Stimulated activated CD4-positive, alpha-beta T cell treated with anti-CD3 and anti-CD28 coated beads, Interleukin-1b, Interleukin-23, amount 100 ng/mL, for 1 hour (primary cell): ENCODE data around the gene LILRB4.
"Not testable (repeated sequence)": the region's sequence is repeated elsewhere in the genome, so short reads cannot be mapped to it uniquely, and the experiment has no call there.

ENCODE experiments used
- DNase-seq, 2 donors: peaks; one replicate each; pipeline ENCODE4 v3.0.0-alpha.2; 2020; ENCODE audit warnings: low read depth in 2 of 2

The LILRB4 gene

DNA sequence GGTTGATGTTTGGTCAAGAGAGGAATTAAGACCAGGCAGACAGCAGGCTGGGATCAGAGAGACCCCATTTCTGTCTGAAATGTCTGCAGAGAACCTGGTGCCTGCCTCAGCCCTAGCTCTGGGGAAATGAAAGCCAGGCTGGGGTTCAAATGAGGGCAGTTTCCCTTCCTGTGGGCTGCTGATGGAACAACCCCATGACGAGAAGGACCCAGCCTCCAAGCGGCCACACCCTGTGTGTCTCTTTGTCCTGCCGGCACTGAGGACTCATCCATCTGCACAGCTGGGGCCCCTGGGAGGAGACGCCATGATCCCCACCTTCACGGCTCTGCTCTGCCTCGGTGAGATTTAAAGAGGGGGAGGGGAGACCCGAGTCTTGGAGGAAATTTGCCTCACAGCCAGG, at the start of gene LILRB4:
Gene LILRB4, plus strand, starts transcription at position 256 of the 400 bp plus-strand sequence. Its CDS starts 49 bp downstream, at position 305.
- no peak for DNase-seq

DNA sequence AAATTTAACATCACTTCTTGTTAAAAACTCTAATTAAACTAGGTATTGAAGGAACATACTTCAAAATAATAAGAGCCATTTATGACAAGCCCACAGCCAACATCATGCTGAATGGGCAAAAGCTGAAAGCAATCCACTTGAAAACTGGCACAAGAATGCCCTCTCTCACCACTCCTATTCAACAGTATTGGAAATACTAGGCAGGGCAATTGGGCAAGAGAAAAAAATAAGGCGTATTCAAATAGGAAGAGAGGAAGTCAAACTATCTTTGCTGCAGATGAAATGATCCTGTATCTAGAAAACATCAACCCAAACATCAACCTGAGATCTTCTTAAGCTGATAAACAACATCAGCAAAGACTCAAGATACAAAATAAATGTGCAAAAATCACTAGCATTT, 48.1 kb upstream of the LILRB4 start:
- DNase-seq: no peak

DNA sequence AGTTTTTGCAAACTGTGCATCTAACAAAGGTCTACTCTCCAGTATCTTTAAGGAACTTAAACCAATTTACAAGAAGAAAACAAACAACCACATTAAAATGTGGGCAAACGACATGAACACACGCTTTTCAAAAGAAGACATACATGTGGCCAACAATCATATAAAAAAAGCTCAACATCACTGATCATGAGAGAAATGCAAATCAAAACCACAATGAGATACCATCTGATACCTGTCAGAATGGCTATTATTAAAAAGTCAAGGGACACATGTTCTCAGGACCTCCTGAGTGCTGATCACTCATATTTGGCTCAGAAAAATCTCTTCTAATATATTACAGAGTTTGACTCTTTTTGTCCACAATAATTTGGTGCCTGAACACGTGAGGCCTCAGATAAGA, 46.7 kb upstream of the LILRB4 start:
- DNase-seq: no peak

DNA sequence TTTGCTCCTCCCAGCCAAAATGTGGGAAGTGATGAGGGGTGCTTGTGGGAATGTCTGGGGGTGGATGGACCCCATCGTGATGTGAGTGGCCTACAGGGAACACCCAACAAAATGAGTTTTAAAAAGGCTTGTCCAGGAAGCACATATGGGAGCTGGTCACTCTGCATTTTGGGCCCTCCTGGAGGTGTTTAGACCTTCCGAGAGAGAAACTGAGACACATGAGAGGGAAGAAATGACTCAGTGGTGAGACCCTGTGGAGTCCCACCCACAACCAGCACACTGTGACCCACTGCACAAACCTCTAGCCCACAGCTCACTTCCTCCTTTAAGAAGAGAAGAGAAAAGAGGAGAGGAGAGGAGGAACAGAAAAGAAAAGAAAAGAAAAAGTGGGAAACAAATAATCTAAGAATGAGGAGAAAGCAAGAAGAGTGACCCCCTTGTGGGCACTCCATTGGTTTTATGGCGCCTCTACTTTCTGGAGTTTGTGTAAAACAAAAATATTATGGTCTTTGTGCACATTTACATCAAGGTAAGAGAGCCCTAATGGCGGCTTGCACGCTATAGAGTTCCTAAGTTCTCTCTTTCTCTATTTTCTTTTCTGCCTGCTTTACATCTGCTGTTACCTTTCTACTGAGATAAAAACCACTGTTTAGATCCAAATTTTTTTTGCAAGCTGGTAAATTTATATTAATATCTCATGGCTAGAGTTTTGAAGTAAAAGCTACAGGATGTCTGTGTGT, 45.8 kb upstream of the LILRB4 start:
- no peak for DNase-seq

DNA sequence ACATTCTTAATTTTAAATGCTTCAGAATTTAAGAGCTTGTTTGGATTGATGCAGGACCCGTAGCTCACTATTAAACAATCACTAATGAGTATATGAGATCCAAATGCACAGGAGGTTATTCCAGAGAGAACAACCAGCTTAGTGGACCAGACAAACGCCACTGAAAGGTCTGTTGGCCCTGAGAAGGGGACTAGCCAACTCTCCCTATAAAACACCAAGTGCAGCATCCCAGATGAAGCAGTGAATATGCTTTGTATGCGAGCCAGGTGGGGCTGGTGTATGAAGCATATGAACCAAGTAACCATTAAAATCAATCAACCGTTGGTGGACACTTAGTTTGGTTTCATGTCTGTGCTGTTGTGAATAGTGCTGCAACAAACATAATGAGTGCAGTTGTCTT, 42.3 kb upstream of the LILRB4 start:
- no peak for DNase-seq

DNA sequence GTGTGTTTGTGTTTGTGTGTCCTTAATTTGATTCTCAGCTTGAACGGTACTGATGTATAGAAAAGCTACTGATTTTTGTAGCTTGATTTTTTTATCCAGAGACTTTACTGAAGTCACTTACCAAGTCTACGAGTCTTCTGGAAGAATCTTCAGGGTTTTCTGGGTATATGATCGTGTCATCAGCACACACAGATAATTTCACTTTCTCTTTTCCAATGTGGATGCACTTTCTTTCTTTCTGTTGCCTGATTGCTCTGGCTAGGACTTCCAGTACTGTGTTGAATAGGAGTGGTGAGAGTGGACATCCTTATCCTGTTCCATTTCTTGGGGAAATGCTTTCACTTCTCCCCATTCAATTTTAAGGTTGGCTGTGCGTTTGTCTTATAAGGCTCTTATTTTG, 40.4 kb upstream of the LILRB4 start:
- no peak for DNase-seq

DNA sequence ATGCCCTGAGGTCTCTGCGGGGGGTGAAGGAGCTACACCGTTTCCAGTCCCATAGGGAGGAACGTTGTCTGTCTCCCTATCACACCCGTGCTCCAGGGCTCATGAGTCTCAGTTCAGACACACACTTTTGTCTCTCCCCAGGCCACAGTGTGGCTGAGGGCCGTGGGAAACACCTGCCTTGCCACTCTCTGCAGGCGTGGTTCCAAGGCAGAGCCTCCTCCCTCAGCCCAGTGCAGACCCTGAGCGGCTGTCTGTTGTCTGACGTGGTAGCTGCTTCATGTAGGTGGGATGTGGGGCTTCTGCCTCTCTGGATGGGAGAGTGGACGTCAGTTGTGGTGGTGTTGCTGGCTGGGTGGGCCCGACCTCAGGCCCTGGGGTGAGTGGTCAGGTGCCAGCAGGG, 38.6 kb upstream of the LILRB4 start:
- DNase-seq: not testable (repeated sequence)

DNA sequence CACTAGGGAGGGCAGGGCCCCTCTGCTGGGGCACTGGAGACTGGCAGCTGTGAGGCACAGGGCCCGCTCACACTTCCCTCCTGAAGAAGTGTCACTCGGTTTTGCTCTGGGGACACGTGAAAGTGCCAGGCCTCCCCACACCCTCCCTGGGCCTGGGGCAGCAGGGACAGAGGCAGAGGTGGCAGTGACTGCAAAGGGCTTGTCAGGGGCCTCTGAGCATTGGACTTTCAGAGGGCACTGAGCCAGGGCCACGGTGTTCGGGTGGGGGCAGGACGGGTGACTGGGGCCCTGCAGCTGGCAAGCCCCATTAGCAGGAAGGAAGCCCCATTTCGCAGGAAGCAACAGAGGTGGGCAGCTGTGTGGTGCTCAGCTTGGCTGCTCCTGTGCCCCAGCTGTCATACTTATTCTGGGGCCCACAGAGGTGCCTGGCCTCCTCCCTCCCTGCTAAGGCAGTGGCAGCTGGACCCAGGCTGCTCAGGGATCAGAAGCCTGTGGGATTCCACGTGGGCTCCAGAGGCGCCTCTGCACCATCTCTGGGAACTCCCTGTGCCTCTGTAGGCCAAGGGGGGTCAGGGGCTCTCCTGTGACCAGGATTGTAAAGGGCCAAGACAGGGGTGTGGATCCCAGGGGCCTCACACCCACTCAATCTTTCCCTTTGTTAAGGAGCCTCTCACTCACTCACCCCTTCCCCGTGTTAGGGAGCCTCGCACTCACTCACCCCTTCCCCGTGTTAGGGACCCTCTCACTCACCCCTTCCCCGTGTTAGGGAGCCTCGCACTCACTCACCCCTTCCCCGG, 37.7 kb upstream of the LILRB4 start:
- not testable (repeated sequence) for DNase-seq

DNA sequence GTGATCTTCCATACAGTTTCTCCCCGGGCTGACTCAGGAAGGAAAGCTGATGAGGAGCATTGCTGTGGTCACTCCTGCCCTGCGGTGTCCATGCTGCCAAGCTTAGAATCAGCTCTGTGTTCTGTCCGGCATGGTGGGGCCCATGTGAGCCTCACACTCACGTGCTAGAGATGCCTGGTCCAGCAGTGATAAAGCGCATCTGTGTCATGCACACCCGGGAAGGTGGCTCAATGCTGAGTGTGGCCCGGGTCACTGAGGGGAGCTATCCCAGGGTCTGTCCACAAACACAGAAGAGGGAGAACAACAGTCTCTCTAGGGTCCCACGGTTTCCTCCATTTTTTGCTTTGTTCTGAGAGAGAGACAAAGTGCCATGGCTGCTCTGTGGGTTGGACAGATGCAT, 36.0 kb upstream of the LILRB4 start:
- DNase-seq: no peak

DNA sequence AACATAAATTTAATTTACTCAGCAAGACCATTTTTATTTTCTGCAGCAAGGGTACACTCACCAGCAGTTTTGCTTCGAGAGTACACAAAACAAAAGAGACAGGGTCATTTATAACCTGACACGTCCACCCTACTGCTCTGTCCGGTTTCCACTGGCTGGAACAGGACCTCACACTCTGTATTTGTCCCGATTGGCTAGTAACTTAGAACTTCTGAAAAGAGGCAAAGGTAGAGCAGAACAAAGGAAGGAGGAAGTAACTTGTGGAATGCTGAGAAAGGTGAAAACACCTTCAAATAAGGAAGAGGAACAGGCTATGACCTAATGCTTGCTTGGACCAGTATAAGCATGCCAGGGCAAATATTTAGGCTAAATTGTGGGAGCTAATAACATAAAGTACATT, 34.9 kb upstream of the LILRB4 start:
- not testable (repeated sequence) for DNase-seq

DNA sequence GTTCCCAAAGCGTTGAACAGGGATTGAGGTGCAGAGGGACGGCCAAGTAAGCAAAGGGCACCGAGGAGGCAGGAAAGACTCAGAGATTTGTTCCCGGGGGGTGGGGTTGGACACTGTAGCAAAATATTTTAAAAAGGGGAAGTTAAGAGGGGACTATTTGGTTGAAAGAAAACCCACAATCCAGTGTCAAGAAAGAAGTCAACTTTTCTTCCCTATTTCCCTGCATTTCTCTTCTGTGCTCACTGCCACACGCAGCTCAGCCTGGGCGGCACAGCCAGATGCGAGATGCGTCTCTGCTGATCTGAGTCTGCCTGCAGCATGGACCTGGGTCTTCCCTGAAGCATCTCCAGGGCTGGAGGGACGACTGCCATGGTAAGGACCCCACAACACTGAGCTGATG, 32.5 kb upstream of the LILRB4 start, which contains the start of gene LILRB1:
Gene LILRB1, plus strand, starts transcription at position 223 of the 400 bp plus-strand sequence. CDS start 590 bp downstream, outside the sequence.
- DNase-seq: not testable (repeated sequence)

DNA sequence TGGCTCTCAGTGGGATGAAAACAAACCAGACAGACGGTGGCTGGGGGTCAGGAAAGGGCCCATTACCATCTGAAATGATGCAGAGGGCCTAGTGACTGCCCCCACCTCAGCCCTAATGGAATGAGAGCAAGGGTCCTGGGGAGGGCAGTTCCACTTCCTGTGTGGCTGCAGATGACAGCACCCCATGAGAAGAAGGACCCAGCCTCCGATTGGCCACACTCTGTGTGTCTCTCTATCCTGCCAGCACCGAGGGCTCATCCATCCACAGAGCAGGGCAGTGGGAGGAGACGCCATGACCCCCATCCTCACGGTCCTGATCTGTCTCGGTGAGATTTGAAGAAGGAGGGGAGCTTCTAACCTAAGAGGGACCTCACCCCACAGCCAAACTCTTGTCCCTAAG, 32.0 kb upstream of the LILRB4 start:
- no peak for DNase-seq

DNA sequence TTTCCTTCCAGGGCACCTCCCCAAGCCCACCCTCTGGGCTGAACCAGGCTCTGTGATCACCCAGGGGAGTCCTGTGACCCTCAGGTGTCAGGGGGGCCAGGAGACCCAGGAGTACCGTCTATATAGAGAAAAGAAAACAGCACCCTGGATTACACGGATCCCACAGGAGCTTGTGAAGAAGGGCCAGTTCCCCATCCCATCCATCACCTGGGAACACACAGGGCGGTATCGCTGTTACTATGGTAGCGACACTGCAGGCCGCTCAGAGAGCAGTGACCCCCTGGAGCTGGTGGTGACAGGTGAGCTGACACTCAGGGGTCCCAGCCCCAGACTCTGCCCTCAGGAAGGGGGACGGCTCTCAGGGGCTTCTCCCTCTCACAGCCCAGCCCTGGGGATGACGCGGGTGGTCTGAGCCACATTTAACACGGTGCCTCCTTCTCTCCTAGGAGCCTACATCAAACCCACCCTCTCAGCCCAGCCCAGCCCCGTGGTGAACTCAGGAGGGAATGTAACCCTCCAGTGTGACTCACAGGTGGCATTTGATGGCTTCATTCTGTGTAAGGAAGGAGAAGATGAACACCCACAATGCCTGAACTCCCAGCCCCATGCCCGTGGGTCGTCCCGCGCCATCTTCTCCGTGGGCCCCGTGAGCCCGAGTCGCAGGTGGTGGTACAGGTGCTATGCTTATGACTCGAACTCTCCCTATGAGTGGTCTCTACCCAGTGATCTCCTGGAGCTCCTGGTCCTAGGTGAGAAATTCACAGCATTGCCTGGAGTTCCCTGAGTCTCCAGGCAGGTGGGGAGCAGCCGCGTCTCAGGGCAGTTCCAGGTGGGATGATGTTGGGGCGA, 31.1 kb upstream of the LILRB4 start:
- not testable (repeated sequence) for DNase-seq

DNA sequence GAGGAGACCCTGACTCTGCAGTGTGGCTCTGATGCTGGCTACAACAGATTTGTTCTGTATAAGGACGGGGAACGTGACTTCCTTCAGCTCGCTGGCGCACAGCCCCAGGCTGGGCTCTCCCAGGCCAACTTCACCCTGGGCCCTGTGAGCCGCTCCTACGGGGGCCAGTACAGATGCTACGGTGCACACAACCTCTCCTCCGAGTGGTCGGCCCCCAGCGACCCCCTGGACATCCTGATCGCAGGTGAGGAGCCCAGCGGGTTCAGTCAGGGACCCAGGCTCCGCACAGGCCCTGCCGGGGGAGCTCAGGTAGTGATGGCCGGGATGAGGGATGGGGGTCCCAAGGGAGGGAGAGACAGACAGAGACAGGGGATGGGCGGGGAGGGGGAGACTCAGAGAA, 30.3 kb upstream of the LILRB4 start:
- DNase-seq: not testable (repeated sequence)

DNA sequence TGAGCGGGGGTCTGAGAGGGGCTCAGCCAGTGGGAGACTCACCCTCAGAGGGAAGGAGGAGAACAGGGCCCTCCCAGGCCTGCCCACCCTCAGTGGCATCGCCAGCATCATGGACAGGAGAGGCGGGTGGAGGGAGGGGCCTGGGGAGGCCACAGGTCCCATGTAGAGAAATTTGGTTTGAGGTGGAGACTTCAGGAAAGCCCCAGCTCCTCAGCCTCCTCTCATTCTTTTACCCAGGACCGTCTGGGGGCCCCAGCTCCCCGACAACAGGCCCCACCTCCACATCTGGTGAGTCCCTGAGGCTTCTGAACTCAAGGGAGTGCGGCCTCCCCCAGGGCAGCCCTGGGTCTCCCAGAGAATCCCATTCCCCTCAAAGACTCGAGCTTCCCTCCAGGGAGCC, 29.4 kb upstream of the LILRB4 start:
- no peak for DNase-seq

DNA sequence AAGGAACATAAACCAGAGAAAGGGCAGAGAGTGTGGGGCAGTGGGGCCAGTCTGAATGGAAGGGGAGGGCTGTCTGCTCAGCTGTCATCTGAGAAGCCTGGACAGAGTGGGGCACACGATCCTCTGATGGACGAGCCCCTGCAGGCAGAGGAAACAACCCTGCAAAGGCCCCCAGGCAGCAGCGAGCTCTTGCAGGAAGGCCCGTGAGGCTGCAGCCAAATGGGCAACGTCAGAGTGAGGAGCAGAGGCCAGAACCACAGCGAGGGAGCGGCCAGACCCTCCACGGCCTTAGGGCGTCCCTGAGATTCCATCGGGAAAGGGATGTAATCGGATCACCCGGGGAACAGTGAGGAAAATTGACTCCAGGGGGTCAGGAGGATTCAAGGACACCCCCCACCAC, 26.7 kb upstream of the LILRB4 start:
- DNase-seq: not testable (repeated sequence)

DNA sequence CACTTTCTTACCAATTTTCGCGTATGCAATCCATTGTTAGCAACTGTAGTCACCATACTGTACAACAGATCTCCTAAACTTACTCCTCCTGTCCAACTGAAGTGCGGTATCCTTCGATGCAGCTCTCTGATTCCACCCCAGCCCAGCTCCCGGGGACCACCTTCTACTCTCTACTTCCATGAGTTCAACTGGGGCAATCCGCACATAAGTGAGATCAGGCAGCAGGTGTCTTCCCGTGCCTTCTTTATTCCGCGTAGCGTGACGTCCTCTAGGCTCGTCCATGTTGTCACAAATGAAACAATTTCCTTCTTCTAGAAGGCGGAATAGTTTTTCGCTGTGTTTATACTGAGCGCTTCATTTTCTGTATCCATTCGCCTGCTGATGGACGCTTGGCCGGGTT, 24.1 kb upstream of the LILRB4 start:
- no peak for DNase-seq

DNA sequence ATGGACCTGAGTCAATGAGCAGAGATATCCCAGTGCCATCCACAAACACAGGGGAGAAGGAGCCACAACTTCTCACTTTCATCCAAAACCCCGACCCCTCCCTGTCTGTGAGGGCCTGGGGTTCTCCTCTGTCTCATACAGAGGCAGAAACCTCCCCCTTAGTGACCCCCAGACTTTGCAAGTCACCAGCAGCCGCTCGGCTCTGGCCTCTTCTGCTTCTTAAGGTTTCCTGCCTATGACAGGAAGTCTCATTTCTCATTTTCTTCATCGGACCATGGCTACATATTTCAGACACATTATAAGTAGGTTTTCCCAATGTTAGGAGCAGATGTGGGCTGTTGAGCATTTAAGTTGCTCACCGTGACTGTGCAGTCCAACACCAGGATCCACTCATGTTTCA, 19.8 kb upstream of the LILRB4 start:
- not testable (repeated sequence) for DNase-seq

DNA sequence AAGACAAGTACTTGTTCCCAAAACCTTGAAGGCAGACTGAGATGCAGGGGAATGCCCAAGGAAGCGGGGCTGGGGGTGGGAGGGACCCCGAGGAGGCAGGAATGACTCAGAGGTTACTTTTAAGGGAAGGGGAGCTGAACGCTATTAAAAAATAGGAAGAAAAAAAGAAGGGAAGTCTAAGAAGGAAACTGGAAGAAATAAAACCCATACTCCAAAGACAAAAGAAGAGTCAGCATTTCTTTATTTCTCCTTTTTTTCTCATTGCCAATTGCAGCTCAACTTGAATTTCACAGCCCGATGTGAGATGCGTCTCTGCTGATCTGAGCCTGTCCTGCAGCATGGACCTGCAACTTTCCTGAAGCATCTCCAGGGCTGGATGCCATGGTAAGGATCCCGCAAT, 19.2 kb upstream of the LILRB4 start:
- DNase-seq: not testable (repeated sequence)

DNA sequence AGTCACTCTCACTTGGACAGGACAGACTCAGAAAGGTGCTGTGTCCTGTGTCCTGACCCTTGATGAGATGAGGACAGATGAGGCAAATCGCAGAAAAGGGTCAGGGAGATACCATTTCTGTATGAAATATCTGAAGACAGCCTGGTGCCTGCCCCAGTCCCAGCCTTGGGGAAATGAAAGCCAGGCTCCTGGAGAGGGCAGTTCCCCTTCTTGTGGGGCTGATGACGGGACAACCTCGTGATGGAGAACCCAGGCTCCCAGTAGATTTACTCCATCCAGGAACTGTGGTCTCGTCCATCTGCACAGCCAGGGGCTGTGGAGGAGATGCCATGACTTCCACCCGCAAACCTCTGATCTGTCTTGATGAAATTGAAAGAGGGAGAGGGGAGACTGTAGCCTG, 18.7 kb upstream of the LILRB4 start:
- DNase-seq: no peak

DNA sequence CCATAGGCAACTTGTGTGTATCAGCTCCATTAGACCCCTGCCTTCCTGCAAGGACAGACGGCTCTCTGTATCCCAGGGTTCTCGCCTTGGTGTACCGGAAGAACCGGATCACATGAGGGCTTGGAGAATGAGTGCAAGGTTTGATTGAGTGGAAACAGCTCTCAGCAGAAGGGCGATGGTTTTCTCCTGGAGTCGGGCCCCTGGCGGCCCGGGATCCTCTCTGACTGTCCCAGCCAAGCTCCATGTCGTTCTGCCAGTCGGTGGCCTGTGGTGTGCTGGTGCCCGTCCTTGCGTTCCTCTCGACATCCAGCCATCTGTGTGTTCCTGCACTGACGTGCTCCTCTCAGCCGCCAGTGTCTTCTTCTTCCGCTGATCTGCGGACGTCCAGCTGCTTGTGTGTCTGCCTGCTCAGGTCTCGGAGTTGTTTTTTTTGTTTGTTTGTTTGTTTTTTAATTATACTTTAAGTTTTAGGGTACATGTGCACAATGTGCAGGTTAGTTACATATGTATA, 16.4 kb upstream of the LILRB4 start:
- no peak for DNase-seq

DNA sequence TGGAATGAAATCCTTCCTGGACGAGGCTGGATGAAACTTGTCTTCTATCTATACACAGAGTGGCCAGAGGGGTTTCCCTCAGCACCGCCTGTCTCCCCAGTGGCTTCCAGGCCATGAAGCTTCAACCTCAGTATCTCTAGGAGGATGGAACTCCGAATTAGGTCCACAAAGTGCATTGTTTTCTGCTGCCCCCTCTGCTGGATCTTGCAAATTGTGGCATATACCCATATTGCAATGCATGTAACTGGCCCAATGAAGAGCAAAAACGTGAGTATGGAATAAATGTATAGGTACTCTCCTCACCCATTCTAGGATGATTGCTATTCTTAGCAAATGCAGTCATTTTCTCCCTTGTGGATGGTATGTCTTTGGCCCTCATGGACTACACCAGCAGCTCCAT, 14.7 kb upstream of the LILRB4 start:
- DNase-seq: no peak
